GM21528 (cell line): Measurements from ENCODE around the gene KCNIP2.

Experiments used
- ATAC-seq: cut with Tn5 transposase; IDR thresholded peaks from one replicate; pipeline ENCODE4 v1.9.1; 2021; ENCODE audit warnings: mild to moderate bottlenecking, moderate library complexity; ENCODE audit not compliant: unreplicated experiment, low FRiP score

The KCNIP2 gene

GRCh38 chr10:101843032-101844021, at the start of gene KCNIP2:
KCNIP2 (minus strand) TSS chr10:101843800; CDS start chr10:101843568, 232 bp downstream.
- no peak for ATAC-seq

- ATAC-seq: no peak
Measured at GRCh38 chr10:101892782-101893391, 49.3 kb upstream of the KCNIP2 start.

GRCh38 chr10:101889256-101890210, 45.9 kb upstream of the KCNIP2 start:
- ATAC-seq: no peak

- no peak for ATAC-seq
Measured at GRCh38 chr10:101888251-101888949, 44.8 kb upstream of the KCNIP2 start.

- no peak for ATAC-seq
Measured at GRCh38 chr10:101887775-101888174, 44.2 kb upstream of the KCNIP2 start.

GRCh38 chr10:101886521-101887312, 43.1 kb upstream of the KCNIP2 start:
- no peak for ATAC-seq

GRCh38 chr10:101881036-101881774, 37.6 kb upstream of the KCNIP2 start:
- no peak for ATAC-seq

GRCh38 chr10:101880232-101880573, 36.6 kb upstream of the KCNIP2 start:
- no peak for ATAC-seq

GRCh38 chr10:101879456-101880231, 36.0 kb upstream of the KCNIP2 start:
- no peak for ATAC-seq

GRCh38 chr10:101878869-101879268, 35.3 kb upstream of the KCNIP2 start:
- no peak for ATAC-seq

GRCh38 chr10:101875068-101875688, 31.6 kb upstream of the KCNIP2 start:
- no peak for ATAC-seq

GRCh38 chr10:101874252-101874651, 30.7 kb upstream of the KCNIP2 start:
- ATAC-seq: no peak

GRCh38 chr10:101867931-101868330, 24.3 kb upstream of the KCNIP2 start:
- no peak for ATAC-seq

GRCh38 chr10:101859530-101859929, 15.9 kb upstream of the KCNIP2 start:
- no peak for ATAC-seq

GRCh38 chr10:101858723-101859500, 15.3 kb upstream of the KCNIP2 start:
- no peak for ATAC-seq

GRCh38 chr10:101857802-101858476, 14.3 kb upstream of the KCNIP2 start:
- no peak for ATAC-seq
